ENCODE results near the gene AGRN.
A peak's percentile ranks its signal among the peaks of the same experiment; 100 is the strongest.
"Not testable (repeated sequence)": the region's sequence is repeated elsewhere in the genome, so short reads cannot be mapped to it uniquely, and the experiment has no call there.

Gene AGRN

DNA sequence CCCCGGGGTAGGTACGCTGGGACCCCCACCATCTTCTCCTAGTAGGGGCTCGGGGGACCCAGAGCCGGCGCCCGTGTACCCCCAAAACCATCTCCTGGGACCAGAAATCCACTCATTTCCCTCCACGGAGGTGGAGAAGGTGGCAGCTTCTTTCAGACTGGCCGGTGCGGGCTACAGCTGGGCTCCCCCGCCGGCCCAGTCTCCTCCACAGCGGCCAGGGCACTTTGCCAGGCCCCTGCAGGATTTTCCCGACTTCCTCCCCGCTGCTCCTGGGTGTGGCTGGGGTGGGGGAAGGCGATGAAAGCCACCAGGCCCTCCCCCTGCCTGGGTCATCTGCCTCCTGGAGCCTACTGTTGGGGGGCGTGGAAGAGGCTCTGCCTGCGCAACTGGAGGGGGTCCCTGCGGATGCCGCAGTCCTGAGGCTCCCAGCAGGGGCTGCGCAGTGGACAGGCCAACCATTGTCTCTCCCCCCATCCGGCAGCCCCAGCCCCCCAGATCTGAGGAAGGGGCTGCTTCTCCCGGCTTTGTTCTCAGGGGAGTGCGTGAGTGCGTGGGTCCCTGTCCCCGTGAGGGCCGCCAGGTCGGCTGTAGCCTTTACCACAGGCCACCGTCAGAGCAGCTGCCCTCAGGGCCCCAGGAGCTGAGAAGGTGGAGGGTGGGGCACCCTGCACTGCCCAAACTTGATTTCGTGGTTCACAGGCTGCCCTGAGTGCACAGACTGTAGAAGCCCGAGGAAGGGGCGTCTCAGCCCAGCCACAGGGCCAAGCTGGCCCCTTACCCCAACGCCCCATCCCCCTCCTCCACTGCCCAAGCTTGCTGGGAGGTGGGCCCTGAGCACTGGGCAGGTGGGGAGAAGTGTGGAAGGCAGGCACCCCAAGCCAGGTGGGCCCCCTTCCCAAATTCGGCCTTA lies 1.3 kb downstream of the AGRN start:
- no peaks in the 10 kb centered on the region for H3K27me3 ChIP-seq (ENCODE audit: control insufficient read depth, insufficient read depth, low read length)
- H3K9me3 ChIP-seq (ENCODE audit: control insufficient read depth, low read length) = no peaks in the 10 kb centered on the region
- H3K4me3 ChIP-seq (ENCODE audit: low read length) = peak overlapping the region; percentile 25
- H3K4me1 ChIP-seq (ENCODE audit: control insufficient read depth, insufficient read depth, low read length) = peaks cover 31% of the 10 kb centered on the region
- H3K36me3 ChIP-seq (ENCODE audit: control insufficient read depth, insufficient read depth, low read length) = no peaks in the 10 kb centered on the region
- peak overlapping the region; percentile 43 for H3K9ac ChIP-seq (ENCODE audit: low read length)

DNA sequence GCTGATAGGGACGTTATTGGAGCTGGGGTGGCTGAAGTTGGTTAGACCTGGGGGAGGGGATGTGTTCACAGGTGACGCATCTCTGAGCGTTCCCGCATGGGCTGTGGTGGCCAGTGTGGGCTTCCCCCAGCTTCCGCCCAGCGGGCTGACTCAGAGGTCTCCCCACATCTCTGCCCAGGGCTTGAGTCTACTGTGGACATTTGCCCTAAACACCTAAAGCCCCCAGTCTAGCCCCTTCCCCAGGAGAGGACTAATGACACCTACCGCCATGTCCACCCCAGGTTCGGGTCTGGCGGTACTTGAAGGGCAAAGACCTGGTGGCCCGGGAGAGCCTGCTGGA lies 2.0 kb downstream of the AGRN start:
- H3K4me3 ChIP-seq (ENCODE audit: low read length) = no peak overlapping the region

DNA sequence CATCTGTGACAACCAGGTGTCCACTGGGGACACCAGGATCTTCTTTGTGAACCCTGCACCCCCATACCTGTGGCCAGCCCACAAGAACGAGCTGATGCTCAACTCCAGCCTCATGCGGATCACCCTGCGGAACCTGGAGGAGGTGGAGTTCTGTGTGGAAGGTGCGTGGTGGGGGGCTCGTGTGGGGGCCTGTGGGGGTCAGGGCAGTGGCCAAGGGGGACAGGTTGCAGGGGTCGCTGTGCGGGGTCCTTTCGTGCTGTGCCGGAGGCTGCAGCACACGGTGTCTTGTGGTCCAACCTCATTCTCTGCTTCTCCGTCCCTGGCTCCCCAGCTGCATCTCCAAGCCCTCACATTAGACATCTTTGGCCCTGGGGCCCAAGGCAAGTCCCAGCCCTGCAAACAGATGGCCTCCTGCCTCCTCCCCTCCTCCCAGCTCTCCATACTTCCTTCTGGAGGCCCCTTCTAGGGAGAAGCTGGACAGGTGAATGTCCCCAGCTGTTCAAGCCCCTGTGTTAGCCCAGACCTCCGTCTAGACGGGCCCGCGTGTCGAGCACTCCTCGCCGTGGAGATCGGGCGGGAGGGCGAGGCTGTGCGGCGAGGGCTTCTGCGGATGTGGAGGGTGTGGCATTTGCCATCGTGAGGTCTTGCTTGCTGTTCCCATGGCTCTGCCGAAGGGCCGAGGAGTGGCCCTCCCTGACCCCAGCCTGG lies 2.5 kb downstream of the AGRN start:
- Histone ChIP-seq H3K4me3 (ENCODE audit: low read length) (no peak overlapping the region), H3K9ac (ENCODE audit: low read length) (no peak overlapping the region), H3K4me1 (ENCODE audit: control insufficient read depth, insufficient read depth, low read length) (peaks cover 31% of the 10 kb centered on the region), H3K36me3 (ENCODE audit: control insufficient read depth, insufficient read depth, low read length) (no peaks in the 10 kb centered on the region), H3K9me3 (ENCODE audit: control insufficient read depth, low read length) (no peaks in the 10 kb centered on the region), H3K27me3 (ENCODE audit: control insufficient read depth, insufficient read depth, low read length) (no peaks in the 10 kb centered on the region)

More for the DNA sequence above, 2.0 kb downstream of the AGRN start:
- Histone ChIP-seq H3K9me3 (ENCODE audit: control insufficient read depth, low read length) (no peaks in the 10 kb centered on the region), H3K4me1 (ENCODE audit: control insufficient read depth, insufficient read depth, low read length) (peaks cover 31% of the 10 kb centered on the region), H3K36me3 (ENCODE audit: control insufficient read depth, insufficient read depth, low read length) (no peaks in the 10 kb centered on the region), H3K27me3 (ENCODE audit: control insufficient read depth, insufficient read depth, low read length) (no peaks in the 10 kb centered on the region), H3K9ac (ENCODE audit: low read length) (no peak overlapping the region)

DNA sequence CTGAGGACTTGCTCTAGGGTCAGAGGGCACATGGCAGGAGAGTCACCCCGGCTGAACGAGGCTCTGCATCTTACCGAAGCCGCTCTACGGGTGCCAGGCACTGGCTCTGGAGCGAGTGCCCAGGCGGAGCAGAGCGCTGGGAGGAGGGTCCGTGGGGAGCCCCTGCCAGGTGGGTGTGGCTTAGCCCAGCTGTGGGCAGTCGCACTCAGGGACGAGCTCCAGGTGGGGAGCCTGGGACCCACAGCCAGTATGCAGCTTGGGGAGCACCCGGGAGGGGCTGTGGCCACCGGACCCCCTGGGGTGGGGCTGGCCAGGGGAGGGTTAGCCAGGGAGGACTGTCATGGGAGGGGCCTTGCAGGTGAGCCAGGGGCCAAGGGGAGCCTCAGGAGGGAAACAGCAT lies 3.8 kb downstream of the AGRN start:
- Histone ChIP-seq H3K4me3 (ENCODE audit: low read length) (no peak overlapping the region), H3K4me1 (ENCODE audit: control insufficient read depth, insufficient read depth, low read length) (peaks cover 31% of the 10 kb centered on the region), H3K9ac (ENCODE audit: low read length) (no peak overlapping the region), H3K36me3 (ENCODE audit: control insufficient read depth, insufficient read depth, low read length) (no peaks in the 10 kb centered on the region), H3K9me3 (ENCODE audit: control insufficient read depth, low read length) (no peaks in the 10 kb centered on the region), H3K27me3 (ENCODE audit: control insufficient read depth, insufficient read depth, low read length) (no peaks in the 10 kb centered on the region)

DNA sequence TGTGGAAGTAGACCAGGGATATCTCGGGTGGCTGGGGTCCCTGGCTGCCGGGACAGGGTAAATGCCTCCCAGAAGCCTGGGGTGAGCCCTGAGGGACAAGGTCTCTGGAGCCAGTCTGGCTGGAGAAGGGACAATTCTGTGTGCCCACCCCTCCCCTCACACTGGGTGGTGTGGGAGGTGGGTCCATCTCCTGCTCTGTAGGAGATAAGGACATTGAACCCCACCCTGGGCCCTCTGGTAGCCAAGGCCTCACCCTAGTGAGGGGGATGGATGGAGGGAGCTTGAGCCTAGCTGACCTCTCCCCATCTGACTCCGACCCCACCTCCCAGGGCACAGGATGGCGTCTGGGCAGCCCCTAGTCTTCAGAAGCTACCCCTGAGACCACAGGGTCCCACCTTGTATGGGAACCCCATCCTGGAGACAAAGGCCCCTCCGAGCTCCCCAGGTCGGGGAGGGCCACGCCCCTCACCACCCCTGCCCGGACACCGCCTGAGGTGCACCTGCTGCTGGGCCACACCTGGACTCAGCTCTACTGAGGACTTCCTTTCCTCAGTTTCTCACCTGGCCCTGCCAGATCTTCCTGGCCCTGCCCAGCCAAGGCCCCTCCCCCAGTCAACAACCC lies 4.3 kb downstream of the AGRN start:
- Histone ChIP-seq H3K36me3 (ENCODE audit: control insufficient read depth, insufficient read depth, low read length) (no peaks in the 10 kb centered on the region), H3K4me3 (ENCODE audit: low read length) (no peak overlapping the region), H3K9me3 (ENCODE audit: control insufficient read depth, low read length) (no peaks in the 10 kb centered on the region), H3K27me3 (ENCODE audit: control insufficient read depth, insufficient read depth, low read length) (no peaks in the 10 kb centered on the region), H3K4me1 (ENCODE audit: control insufficient read depth, insufficient read depth, low read length) (peaks cover 28% of the 10 kb centered on the region), H3K9ac (ENCODE audit: low read length) (no peak overlapping the region)

DNA sequence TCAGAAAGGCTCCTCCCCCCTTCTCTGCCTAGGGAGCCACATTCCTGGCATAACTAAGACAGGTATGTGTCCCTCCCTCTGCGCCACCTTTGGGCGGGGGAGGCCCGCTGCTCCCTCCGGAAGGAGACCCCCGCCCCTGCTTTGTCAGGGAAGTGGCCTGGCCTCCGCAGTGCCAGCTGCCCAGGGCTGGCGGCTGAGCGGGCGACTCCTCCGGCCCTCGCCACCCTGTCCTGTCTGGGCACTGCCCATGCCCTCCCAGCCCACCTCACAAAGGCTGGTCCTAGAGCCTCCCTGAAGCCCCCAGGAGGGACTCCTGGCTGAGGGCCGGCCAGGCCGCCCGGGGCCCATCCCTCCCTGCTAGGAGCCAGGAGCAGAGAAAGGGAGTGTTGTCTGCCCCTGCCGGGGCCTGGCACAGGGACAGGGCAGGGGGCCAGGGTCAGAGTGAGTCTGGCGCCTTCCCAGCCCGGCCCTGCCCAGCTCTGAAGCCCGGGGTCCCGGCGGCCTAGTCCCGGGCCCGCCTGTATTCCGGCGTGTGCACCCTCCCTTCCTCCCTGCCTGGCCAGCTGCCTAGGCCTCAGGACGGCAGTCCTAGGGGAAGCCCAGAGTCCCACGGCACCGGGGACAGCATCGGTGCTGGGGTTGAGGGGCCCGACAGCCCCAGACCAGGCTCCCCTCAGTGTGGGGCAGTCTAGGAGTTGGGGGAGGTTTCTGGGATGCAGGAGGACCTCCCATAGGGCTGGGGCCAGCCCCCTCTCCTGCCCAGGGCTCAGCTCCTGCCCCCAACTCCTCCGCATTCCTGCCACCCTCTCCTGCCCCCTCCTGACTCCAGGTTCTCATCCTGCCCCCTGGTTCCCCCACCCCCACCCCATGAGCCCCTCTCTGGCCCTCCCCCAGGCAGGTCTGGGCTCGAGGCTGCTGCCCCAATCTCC lies 5.1 kb downstream of the AGRN start:
- H3K4me3 ChIP-seq (ENCODE audit: low read length) = no peak overlapping the region
- no peaks in the 10 kb centered on the region for H3K9me3 ChIP-seq (ENCODE audit: control insufficient read depth, low read length)
- H3K9ac ChIP-seq (ENCODE audit: low read length) = peak overlapping the region; percentile 39
- peaks cover 28% of the 10 kb centered on the region for H3K4me1 ChIP-seq (ENCODE audit: control insufficient read depth, insufficient read depth, low read length)
- no peaks in the 10 kb centered on the region for H3K36me3 ChIP-seq (ENCODE audit: control insufficient read depth, insufficient read depth, low read length)
- H3K27me3 ChIP-seq (ENCODE audit: control insufficient read depth, insufficient read depth, low read length) = no peaks in the 10 kb centered on the region

DNA sequence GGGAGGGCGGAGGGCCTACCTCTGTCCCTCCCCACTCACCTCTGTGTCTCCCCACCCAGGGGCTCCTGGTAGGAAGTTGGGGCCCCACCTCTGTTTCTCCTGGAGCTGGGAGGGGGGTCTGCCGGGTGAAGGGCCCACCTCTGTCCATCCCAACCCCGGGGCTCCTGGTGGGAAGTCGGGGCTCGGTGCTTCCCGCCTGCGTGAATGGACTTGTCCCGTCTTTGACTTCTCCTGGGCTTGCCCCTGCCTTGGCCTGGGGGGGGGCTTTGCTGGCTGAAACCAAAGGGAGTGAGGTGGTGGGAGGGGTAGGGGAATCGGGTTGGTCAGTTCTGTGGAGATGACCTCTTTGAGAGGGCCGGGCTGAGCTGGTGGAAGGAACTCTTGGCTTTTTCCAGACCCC lies 5.8 kb downstream of the AGRN start:
- Histone ChIP-seq H3K9ac (ENCODE audit: low read length) (no peak overlapping the region), H3K4me3 (ENCODE audit: low read length) (no peak overlapping the region), H3K9me3 (ENCODE audit: control insufficient read depth, low read length) (no peaks in the 10 kb centered on the region), H3K27me3 (ENCODE audit: control insufficient read depth, insufficient read depth, low read length) (no peaks in the 10 kb centered on the region), H3K36me3 (ENCODE audit: control insufficient read depth, insufficient read depth, low read length) (no peaks in the 10 kb centered on the region), H3K4me1 (ENCODE audit: control insufficient read depth, insufficient read depth, low read length) (peaks cover 28% of the 10 kb centered on the region)

DNA sequence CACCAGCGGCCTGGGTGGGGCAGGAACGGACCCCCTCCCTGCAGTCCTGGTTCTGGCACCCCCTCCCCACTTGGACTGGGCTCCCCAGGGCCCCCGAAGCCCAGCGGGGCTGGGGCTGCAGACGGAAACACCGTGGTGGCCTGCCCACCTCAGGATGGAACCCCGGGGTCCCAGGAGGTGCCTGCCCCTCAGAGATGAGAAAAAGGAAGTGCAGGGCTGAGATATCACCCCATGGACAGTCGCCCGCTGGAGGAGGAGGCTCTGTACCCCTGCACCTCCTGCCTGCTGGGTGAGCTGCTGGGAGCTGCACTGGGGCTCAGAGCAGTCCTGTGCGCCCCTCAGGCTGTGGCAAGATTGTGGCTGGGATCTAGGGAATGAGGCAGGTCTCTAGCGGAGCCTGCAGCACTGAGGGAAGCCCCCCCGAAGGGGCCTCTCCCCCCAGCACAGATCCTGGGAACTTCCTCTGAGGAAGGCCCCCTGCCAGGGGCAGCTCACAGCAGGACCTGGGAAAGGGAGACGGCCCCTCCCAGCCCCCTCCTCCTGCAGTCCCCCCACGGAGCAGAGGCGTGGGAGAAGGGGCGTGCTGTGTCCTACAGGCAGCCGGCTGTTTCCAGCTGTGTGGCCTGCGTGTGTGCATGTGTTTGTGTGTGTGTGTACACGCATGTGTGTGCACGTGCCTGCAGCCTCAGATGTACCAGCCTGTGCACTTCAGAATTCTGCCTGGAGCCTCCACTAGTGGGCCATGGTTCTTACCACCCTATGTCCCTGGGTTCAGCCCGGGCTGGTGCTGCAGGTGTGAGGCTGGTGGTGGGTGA lies 6.9 kb downstream of the AGRN start:
- Histone ChIP-seq H3K27me3 (ENCODE audit: control insufficient read depth, insufficient read depth, low read length) (peaks cover 1% of the 10 kb centered on the region), H3K9me3 (ENCODE audit: control insufficient read depth, low read length) (no peaks in the 10 kb centered on the region), H3K36me3 (ENCODE audit: control insufficient read depth, insufficient read depth, low read length) (no peaks in the 10 kb centered on the region), H3K4me1 (ENCODE audit: control insufficient read depth, insufficient read depth, low read length) (peaks cover 21% of the 10 kb centered on the region), H3K9ac (ENCODE audit: low read length) (no peak overlapping the region), H3K4me3 (ENCODE audit: low read length) (no peak overlapping the region)

DNA sequence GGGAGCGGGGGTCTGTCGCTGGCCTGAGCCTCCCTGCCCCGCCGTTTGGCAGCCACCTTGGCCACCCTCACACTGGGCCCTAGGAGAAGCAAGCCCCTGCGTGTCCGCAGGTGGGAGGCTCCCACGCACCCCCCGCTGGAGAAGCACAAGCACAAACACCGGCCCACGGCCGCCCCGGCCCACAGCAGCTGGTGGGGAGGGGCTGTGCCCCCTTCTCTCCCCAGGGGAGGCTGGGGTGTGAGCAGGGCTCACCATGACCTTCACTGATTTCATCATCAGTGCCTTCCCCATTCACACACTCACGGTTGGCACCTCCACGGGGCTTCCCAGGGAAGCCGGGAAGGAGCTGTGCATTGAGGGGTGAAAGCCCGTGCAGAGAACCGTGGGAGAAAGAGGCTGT lies 7.9 kb downstream of the AGRN start:
- Histone ChIP-seq H3K36me3 (ENCODE audit: control insufficient read depth, insufficient read depth, low read length) (no peaks in the 10 kb centered on the region), H3K9ac (ENCODE audit: low read length) (no peak overlapping the region), H3K27me3 (ENCODE audit: control insufficient read depth, insufficient read depth, low read length) (peaks cover 11% of the 10 kb centered on the region), H3K4me1 (ENCODE audit: control insufficient read depth, insufficient read depth, low read length) (peaks cover 31% of the 10 kb centered on the region), H3K9me3 (ENCODE audit: control insufficient read depth, low read length) (no peaks in the 10 kb centered on the region), H3K4me3 (ENCODE audit: low read length) (no peak overlapping the region)

DNA sequence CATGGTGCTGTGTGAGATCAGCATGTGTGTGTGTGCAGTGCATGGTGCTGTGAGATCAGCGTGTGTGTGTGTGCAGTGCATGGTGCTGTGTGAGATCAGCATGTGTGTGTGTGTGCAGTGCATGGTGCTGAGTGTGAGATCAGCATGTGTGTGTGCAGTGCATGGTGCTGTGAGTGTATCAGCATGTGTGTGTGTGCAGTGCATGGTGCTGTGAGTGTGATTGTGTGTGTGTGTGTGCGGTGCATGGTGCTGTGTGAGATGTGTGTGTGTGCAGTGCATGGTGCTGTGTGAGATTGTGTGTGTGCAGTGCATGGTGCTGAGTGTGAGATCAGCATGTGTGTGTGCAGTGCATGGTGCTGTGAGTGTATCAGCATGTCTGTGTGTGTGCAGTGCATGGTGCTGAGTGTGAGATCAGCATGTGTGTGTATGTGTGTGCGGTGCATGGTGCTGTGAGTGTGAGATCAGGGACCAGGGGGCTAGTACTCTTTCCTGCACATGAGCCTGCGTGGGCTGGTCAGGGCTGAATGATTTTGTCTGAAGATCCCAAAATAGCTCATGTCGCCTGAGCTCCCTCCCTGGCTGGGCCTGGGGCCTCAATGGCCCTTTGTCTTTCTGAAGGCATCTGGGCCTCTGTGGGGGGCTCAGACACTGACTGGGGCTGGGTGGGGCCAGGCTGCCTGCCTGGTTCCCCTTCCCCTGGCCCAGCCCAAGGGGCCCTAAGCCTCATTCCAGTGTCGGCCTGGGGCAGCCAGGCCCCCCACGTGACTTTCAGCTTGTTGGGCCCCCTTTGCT lies 11.1 kb downstream of the AGRN start:
- not testable (repeated sequence) for H3K36me3 ChIP-seq (ENCODE audit: control insufficient read depth, insufficient read depth, low read length); H3K9ac ChIP-seq (ENCODE audit: low read length); H3K9me3 ChIP-seq (ENCODE audit: control insufficient read depth, low read length); H3K4me3 ChIP-seq (ENCODE audit: low read length)
- Histone ChIP-seq H3K4me1 (ENCODE audit: control insufficient read depth, insufficient read depth, low read length) (peaks cover 11% of the 10 kb centered on the region), H3K27me3 (ENCODE audit: control insufficient read depth, insufficient read depth, low read length) (peaks cover 21% of the 10 kb centered on the region)

All from mucosa of stomach (tissue), 1 donor.